Mesenchymal stem cell (in vitro differentiated cells and primary cell): ENCODE results near the gene RBMS1.

ENCODE experiments used
- DNase-seq: peaks from one replicate; pipeline ENCODE4 v3.0.0-alpha.2; 2013
- H2AFZ ChIP-seq: one replicate; pipeline ENCODE4 v1.6.1; 2013; ENCODE audit warnings: low read depth, mild to moderate bottlenecking, control low read depth, inconsistent platforms, low read length, moderate library complexity
- H2AK5ac ChIP-seq: 2 replicates; pipeline ENCODE4 v1.6.1; 2013; ENCODE audit warnings: low read length, moderate library complexity, mild to moderate bottlenecking, inconsistent platforms; ENCODE audit not compliant: severe bottlenecking
- H2BK120ac ChIP-seq: one replicate; pipeline ENCODE4 v1.6.1; 2013; ENCODE audit warnings: low read depth, mild to moderate bottlenecking, inconsistent platforms, low read length, moderate library complexity
- H2BK12ac ChIP-seq, 2 experiments: one replicate each; pipeline ENCODE4 v1.6.1; 2013; ENCODE audit warnings: inconsistent platforms in 2 of 2, low read length in 2 of 2, mild to moderate bottlenecking in 2 of 2, moderate library complexity in 2 of 2, control low read depth in 1 of 2
- H2BK15ac ChIP-seq: one replicate; pipeline ENCODE4 v1.6.1; 2013; ENCODE audit warnings: mild to moderate bottlenecking, low read depth, inconsistent platforms; ENCODE audit not compliant: poor library complexity, severe bottlenecking
- H2BK5ac ChIP-seq: 2 replicates; pipeline ENCODE4 v1.6.1; 2013; ENCODE audit warnings: low read depth, mild to moderate bottlenecking, low read length, control low read depth, inconsistent platforms; ENCODE audit not compliant: poor library complexity, severe bottlenecking
- H3K14ac ChIP-seq, 2 experiments: one replicate each; pipeline ENCODE4 v1.6.1; 2013; ENCODE audit warnings: inconsistent platforms in 2 of 2, low read length in 2 of 2, control low read depth in 1 of 2, mild to moderate bottlenecking in 1 of 2, moderate library complexity in 1 of 2
- H3K18ac ChIP-seq, 2 experiments: one replicate each; pipeline ENCODE4 v1.6.1; 2013; ENCODE audit warnings: inconsistent platforms in 2 of 2, low read length in 2 of 2, control low read depth in 1 of 2, low read depth in 1 of 2, mild to moderate bottlenecking in 1 of 2
- H3K23ac ChIP-seq, 2 experiments: one replicate each; pipeline ENCODE4 v1.6.1; 2013; ENCODE audit warnings: inconsistent platforms in 2 of 2, low read length in 2 of 2, mild to moderate bottlenecking in 2 of 2, moderate library complexity in 2 of 2, control low read depth in 1 of 2
- H3K27ac ChIP-seq: 2 replicates; pipeline ENCODE4 v1.5.1; 2013; ENCODE audit warnings: mild to moderate bottlenecking, moderate library complexity, low read length, control low read depth, inconsistent platforms; ENCODE audit not compliant: poor library complexity, severe bottlenecking
- H3K27me3 ChIP-seq, 2 experiments: 2 replicates each; pipeline versions ENCODE4 v1.6.1 to v1.7.0; 2013; ENCODE audit warnings: low read length in 2 of 2, mild to moderate bottlenecking in 2 of 2, moderate library complexity in 2 of 2, control low read depth in 1 of 2, inconsistent platforms in 1 of 2; ENCODE audit not compliant: control insufficient read depth in 1 of 2, insufficient read depth in 1 of 2
- H3K36me3 ChIP-seq, 2 experiments: 2 replicates each; pipeline versions ENCODE4 v1.6.1 to v1.7.0; 2013; ENCODE audit warnings: low read length in 2 of 2, control low read depth in 1 of 2, inconsistent platforms in 1 of 2, low read depth in 1 of 2, mild to moderate bottlenecking in 1 of 2; ENCODE audit not compliant: insufficient read depth in 2 of 2, control insufficient read depth in 1 of 2
- H3K4ac ChIP-seq, 2 experiments: one replicate each; pipeline ENCODE4 v1.6.1; 2013; ENCODE audit warnings: inconsistent platforms in 2 of 2, low read length in 2 of 2, mild to moderate bottlenecking in 2 of 2, moderate library complexity in 2 of 2, control low read depth in 1 of 2, low read depth in 1 of 2
- H3K4me1 ChIP-seq: 2 replicates; pipeline ENCODE4 v1.6.1; 2013; ENCODE audit warnings: low read depth, low read length, control low read depth; ENCODE audit not compliant: control insufficient read depth, insufficient read depth
- H3K4me2 ChIP-seq: 2 replicates; pipeline ENCODE4 v1.6.1; 2013; ENCODE audit warnings: low read length, mild to moderate bottlenecking, inconsistent platforms; ENCODE audit not compliant: poor library complexity, severe bottlenecking
- H3K4me3 ChIP-seq, 2 experiments: 2 replicates each; pipeline versions ENCODE4 v1.5.1 to v1.7.0; 2013; ENCODE audit warnings: low read length in 2 of 2, mild to moderate bottlenecking in 2 of 2, control low read depth in 1 of 2, low read depth in 1 of 2; ENCODE audit not compliant: insufficient read depth in 1 of 2
- H3K79me1 ChIP-seq: replicated peaks from 2 replicates; pipeline ENCODE4 v1.6.1; 2013; ENCODE audit warnings: mild to moderate bottlenecking, control low read depth, low read length, inconsistent platforms; ENCODE audit not compliant: poor library complexity, severe bottlenecking
- H3K9ac ChIP-seq: 2 replicates; pipeline ENCODE4 v1.7.0; 2013; ENCODE audit warnings: mild to moderate bottlenecking, low read length, moderate library complexity
- H3K9me3 ChIP-seq: 2 replicates; pipeline ENCODE4 v1.7.0; 2013; ENCODE audit warnings: mild to moderate bottlenecking, low read length; ENCODE audit not compliant: control insufficient read depth
- H4K8ac ChIP-seq: one replicate; pipeline ENCODE4 v1.6.1; 2013; ENCODE audit warnings: inconsistent platforms, mild to moderate bottlenecking, low read length, moderate library complexity
- H4K91ac ChIP-seq: one replicate; pipeline ENCODE4 v1.6.1; 2013; ENCODE audit warnings: mild to moderate bottlenecking, low read length, inconsistent platforms
- WGBS: methylation state at CpG from one replicate; pipeline ENCODE4 v1.1.7; 2013; ENCODE audit warnings: mixed read lengths; 5-methylcytosine and 5-hydroxymethylcytosine counted together

The RBMS1 gene

GRCh38 chr2:160256507-160256906, 237.1 kb downstream of the RBMS1 start:
- Histone ChIP-seq H2AFZ (no peak overlapping the region), H2BK12ac (no peak overlapping the region), H3K14ac (no peak overlapping the region), H3K23ac (no peak overlapping the region), H3K9me3 (no peaks in the 10 kb centered on the region), H3K4me1 (peaks cover 10% of the 10 kb centered on the region), H3K27me3 (no peaks in the 10 kb centered on the region), H3K79me1 (peaks cover under 1% of the 10 kb centered on the region), H3K9ac (no peak overlapping the region), H4K91ac (no peak overlapping the region), H2AK5ac (peak overlapping the region; percentile 99), H3K27ac (peak overlapping the region; percentile 95), H3K4me3 (no peak overlapping the region), H2BK5ac (no peak overlapping the region), H3K4ac (no peak overlapping the region), H2BK120ac (no peak overlapping the region), H4K8ac (no peak overlapping the region), H2BK15ac (no peak overlapping the region), H3K4me2 (no peak overlapping the region), H3K18ac (no peak overlapping the region), H3K36me3 (no peaks in the 10 kb centered on the region)
- WGBS = 100% methylated on average over 1 of the region's 1 CpG
- no peak for DNase-seq

- Histone ChIP-seq H3K4me1 (peaks cover 10% of the 10 kb centered on the region), H3K79me1 (peaks cover 4% of the 10 kb centered on the region), H3K23ac (no peak overlapping the region), H2AFZ (no peak overlapping the region), H3K4me2 (no peak overlapping the region), H3K14ac (no peak overlapping the region), H2BK5ac (no peak overlapping the region), H2BK15ac (no peak overlapping the region), H3K9ac (no peak overlapping the region), H3K27me3 (no peaks in the 10 kb centered on the region), H2BK12ac (no peak overlapping the region), H3K4me3 (no peak overlapping the region), H3K36me3 (no peaks in the 10 kb centered on the region), H4K91ac (no peak overlapping the region), H3K9me3 (no peaks in the 10 kb centered on the region), H2BK120ac (no peak overlapping the region), H2AK5ac (peak overlapping the region; percentile 91), H3K4ac (no peak overlapping the region), H3K18ac (peak overlapping the region in 1 of 2 experiments; percentile 19), H3K27ac (peak overlapping the region; percentile 96), H4K8ac (no peak overlapping the region)
- WGBS = no CpG with 5 or more reads among the region's 1 CpG
- no peak for DNase-seq
Measured at GRCh38 chr2:160255408-160255807, 238.2 kb downstream of the RBMS1 start.

GRCh38 chr2:160254189-160254762, 239.3 kb downstream of the RBMS1 start:
- Histone ChIP-seq H3K36me3 (no peaks in the 10 kb centered on the region), H3K4me3 (no peak overlapping the region), H2BK12ac (no peak overlapping the region), H3K27ac (peak overlapping the region; percentile 96), H3K9ac (no peak overlapping the region), H2AK5ac (peak overlapping the region; percentile 84), H3K4me2 (peak overlapping the region; percentile 17), H2AFZ (no peak overlapping the region), H3K23ac (no peak overlapping the region), H4K91ac (no peak overlapping the region), H3K14ac (no peak overlapping the region), H3K18ac (no peak overlapping the region), H3K4ac (no peak overlapping the region), H3K9me3 (no peaks in the 10 kb centered on the region), H2BK5ac (peak overlapping the region; percentile 88), H4K8ac (no peak overlapping the region), H3K79me1 (peaks cover 5% of the 10 kb centered on the region), H2BK15ac (no peak overlapping the region), H3K27me3 (no peaks in the 10 kb centered on the region), H2BK120ac (no peak overlapping the region), H3K4me1 (peaks cover 10% of the 10 kb centered on the region)
- no peak for DNase-seq
- 94% methylated on average over 5 of the region's 6 CpGs for WGBS

GRCh38 chr2:160253440-160254188, 240.0 kb downstream of the RBMS1 start:
- 92% methylated on average over 6 of the region's 9 CpGs for WGBS
- Histone ChIP-seq H3K36me3 (no peaks in the 10 kb centered on the region), H2BK120ac (no peak overlapping the region)

More at GRCh38 chr2:160253440-160254188, 240.0 kb downstream of the RBMS1 start:
- Histone ChIP-seq H2AFZ (no peak overlapping the region), H3K23ac (no peak overlapping the region), H3K9me3 (no peaks in the 10 kb centered on the region), H2BK5ac (peak overlapping the region; percentile 88), H3K79me1 (peaks cover 9% of the 10 kb centered on the region), H3K4me3 (no peak overlapping the region), H3K4me2 (peak overlapping the region; percentile 33), H3K14ac (no peak overlapping the region), H3K4me1 (peaks cover 10% of the 10 kb centered on the region), H2BK15ac (no peak overlapping the region), H3K27me3 (no peaks in the 10 kb centered on the region), H2AK5ac (peak overlapping the region; percentile 97), H3K18ac (no peak overlapping the region), H3K27ac (peak overlapping the region; percentile 96), H2BK12ac (no peak overlapping the region), H4K91ac (no peak overlapping the region), H3K9ac (no peak overlapping the region), H4K8ac (no peak overlapping the region), H3K4ac (no peak overlapping the region)
- DNase-seq = no peak
